ENCODE data around the gene CCDC87.
A peak's percentile ranks its signal among the peaks of the same experiment; 100 is the strongest.
"Not testable (repeated sequence)": the region's sequence is repeated elsewhere in the genome, so short reads cannot be mapped to it uniquely, and the experiment has no call there.

The CCDC87 gene

DNA sequence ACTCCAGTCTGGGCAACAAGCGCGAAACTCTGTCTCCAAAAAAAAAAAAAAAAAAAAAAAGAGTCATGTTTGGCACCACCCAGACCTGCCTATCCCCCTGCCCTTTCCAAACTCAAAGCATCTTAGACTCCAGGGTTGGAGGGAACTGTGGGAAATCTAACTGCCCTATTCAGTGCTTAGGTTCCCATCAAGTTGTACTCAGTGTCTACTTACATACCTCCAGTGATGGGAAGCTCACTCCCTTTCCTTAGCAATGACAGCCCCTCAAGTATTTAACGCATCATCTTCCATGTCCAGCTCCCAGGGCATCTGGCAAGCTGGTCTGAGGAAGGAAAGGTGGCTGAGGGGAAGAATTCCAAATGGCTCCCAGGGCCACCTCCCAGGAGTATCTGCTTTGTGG lies 43.2 kb downstream of the CCDC87 start:
- DNase-seq = no peak

- DNase-seq = no peak
These were observed 43.9 kb downstream of the CCDC87 start for GRCh38 chr11:66548774-66549630.

DNA sequence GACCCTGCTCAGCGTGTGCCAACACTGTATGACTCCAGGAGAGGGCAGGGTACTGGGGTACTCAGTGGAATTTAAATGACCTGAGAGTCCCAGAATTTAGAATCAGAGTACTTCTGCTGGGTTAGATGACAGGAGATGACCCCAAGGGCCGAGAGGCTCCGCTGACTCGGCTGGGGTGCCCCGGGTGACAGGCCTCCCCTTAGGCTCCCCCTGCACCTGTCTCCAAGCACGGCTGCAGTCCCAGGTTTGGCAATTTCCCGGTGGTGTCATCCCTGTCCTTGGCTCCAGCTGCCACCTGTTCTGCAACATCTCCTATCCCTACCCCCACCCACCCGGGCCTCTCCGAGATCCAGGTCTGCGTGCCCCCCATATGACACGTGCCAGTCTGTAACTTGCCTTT lies 44.8 kb downstream of the CCDC87 start:
- DNase-seq = no peak

- DNase-seq = no peak
These were observed 45.2 kb downstream of the CCDC87 start for GRCh38 chr11:66547662-66548009.

GRCh38 chr11:66546966-66547661 lies 45.7 kb downstream of the CCDC87 start:
- no peak for DNase-seq

DNA sequence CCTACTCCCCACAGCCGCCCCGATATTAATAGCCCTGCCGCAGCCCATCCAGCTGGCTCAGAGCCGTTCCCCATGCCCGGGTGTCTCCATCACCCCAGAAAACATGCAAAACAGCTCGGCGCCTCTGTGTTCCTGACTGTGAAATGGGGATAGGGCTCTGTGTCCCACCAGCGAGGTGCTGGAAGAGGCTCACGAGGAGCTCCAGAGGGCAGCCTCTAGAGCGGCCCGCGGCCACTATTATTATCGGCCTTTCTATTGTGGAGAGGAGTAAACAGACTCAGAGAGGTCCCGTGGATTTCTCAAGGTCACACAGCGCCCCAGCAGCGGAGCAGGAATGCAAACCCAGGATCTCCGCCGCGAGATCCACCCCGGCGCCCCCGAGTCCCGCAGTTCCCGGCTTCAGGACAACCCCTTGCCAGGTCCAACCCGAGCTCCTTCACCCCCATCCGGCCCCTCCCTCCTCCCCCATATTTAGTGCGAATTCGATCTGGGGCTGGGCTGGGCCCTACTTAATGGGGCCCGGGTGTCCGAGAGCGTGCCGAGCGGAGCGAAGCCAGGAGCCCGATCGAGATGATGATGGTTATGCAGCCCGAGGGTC lies 46.4 kb downstream of the CCDC87 start, which contains the start of gene ACTN3:
Gene ACTN3 (plus strand): TSS at position 536 of the 598 bp plus-strand sequence. CDS start 35 bp downstream, at position 571.
- no peak for DNase-seq

GRCh38 chr11:66545701-66546367 lies 47.0 kb downstream of the CCDC87 start, which contains the start of gene ZDHHC24:
Gene ZDHHC24 (minus strand): TSS chr11:66546048. CDS start chr11:66546003, 45 bp downstream.
- peak; percentile 45 for DNase-seq

DNA sequence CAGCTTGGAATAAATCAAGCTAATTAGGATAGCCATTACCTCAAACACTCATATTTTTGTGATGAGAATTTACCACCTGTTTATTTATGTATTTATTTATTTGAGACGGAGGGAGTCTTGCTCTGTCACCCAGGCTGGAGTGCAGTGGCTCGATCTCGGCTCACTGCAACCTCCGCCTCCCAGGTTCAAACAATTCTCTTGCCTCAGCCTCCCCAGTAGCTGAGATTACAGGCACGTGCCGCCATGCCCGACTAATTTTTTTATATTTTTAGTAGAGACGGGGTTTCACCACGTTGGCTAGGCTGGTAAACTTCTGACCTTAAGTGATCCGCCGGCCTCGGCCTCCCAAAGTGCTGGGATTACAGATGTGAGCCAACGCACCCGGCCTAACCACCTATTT lies 47.9 kb downstream of the CCDC87 start:
- not testable (repeated sequence) for DNase-seq

GRCh38 chr11:66543263-66544107 lies 49.4 kb downstream of the CCDC87 start:
- DNase-seq = no peak

DNA sequence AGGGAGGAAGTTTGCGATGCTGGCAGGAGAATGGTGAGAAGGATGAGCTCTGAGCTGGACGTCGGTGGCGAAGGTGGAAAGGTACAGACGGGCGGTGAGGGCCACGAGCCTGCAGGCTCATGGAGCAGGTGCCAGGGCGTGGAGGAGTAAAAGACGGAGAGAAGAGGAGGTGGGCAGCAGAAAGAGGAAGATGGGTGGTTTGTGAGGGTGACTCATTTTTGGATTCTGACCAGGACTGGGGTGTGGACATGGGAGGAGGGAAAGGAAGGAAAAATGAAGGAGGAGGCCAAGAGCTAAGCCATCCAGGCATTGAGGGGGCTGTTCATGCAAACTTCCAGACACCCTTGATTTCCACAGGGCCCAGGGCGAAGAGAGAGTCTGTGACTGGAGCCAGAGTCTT lies 50.5 kb downstream of the CCDC87 start:
- no peak for DNase-seq

- no peak for DNase-seq
These were observed 51.0 kb downstream of the CCDC87 start for GRCh38 chr11:66541892-66542291.

DNA sequence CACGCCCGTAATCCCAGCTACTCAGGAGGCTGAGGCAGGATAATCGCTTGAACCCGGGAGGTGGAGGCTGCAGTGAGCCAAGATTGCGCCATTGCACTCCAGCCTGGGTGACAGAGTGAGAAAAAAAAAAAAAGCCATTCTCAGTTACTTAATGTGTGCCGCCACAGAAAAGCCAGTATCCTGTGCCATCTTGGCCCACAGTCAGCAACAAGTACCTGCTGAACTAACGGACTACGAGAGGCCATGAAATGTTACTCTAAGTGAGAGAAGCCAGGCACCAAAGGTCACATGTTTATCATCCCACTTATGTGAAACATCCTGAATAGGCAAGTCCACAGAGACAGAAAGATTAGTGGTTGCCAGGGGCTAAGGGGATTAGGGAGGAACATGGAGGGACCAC lies 52.3 kb downstream of the CCDC87 start:
- not testable (repeated sequence) for DNase-seq

All from SIG-M5 (cell line).